Gastroesophageal sphincter (tissue), 4 donors: Measurements from ENCODE around the gene C4orf50. TPM values are rescaled to one million over a fixed set of nuclear protein-coding genes. Genes with fewer than 3 reads are reported as not detected.

Source experiments
- ATAC-seq: fragments of 150-250 bp; one replicate; pipeline ENCODE4 v1.9.1; 2016; ENCODE audit warnings: mild to moderate bottlenecking, moderate library complexity
- H3K27ac ChIP-seq, 4 donors: fragments of 200-600 bp; sonication (generic) in 3 of 4; 1 replicate in 3 of 4; 2 replicates in 1 of 4; pipeline ENCODE4 v1.5.1; 2016 to 2019
- H3K27me3 ChIP-seq: fragments of 200-600 bp; sonication (generic); one replicate; pipeline ENCODE4 v1.5.1; 2019
- H3K36me3 ChIP-seq, 2 donors: fragments of 200-600 bp; sonication (generic); one replicate each; pipeline ENCODE4 v1.5.1; 2019; ENCODE audit warnings: control low read depth in 1 of 2
- H3K4me1 ChIP-seq, 3 donors: fragments of 200-600 bp; sonication (generic); 1 replicate in 2 of 3; 2 replicates in 1 of 3; pipeline ENCODE4 v1.5.1; 2016 to 2019; ENCODE audit warnings: control low read depth in 2 of 3
- H3K4me3 ChIP-seq, 2 donors: fragments of 200-600 bp; sonication (generic); one replicate each; pipeline ENCODE4 v1.5.1; 2019; ENCODE audit warnings: mild to moderate bottlenecking in 1 of 2, moderate library complexity in 1 of 2
- H3K9me3 ChIP-seq, 3 donors: fragments of 200-600 bp; sonication (generic); one replicate each; pipeline ENCODE4 v1.5.1; 2017 to 2019; ENCODE audit warnings: control low read depth in 2 of 3
- EP300 ChIP-seq: sonication (generic); formaldehyde crosslinking; IDR thresholded peaks from one replicate; pipeline ENCODE4 v1.6.1; 2017; ENCODE audit warnings: antibody characterized with exemption, mild to moderate bottlenecking
- POLR2A ChIP-seq, 2 donors: fragments of 450-650 bp; IDR thresholded peaks; one replicate each; pipeline ENCODE4 v1.6.1; 2017; ENCODE audit warnings: antibody characterized with exemption in 2 of 2, mild to moderate bottlenecking in 2 of 2, moderate library complexity in 1 of 2
- POLR2AphosphoS5 ChIP-seq: sonication (generic); formaldehyde crosslinking; IDR thresholded peaks from one replicate; pipeline ENCODE4 v1.6.1; 2017; ENCODE audit warnings: antibody characterized with exemption
- WGBS, 2 donors: methylation state at CpG; one replicate each; pipeline ENCODE4 v1.1.5; 2018; ENCODE audit warnings: low coverage in 1 of 2; 5-methylcytosine and 5-hydroxymethylcytosine counted together
- total RNA-seq, 4 donors: library from RNA; depleted of rRNA; stranded (reverse); fragments of >200 nt; gene quantifications; one replicate each; pipeline ENCODE4 v1.1.0, GENCODE V29; 2016
- TF ChIP-seq, protein P1 (sequence below), 4 experiments: fragments of 200-600 bp in 2 of 4; fragments of 450-650 bp in 2 of 4; sonication (generic) in 1 of 4; IDR thresholded peaks; one replicate each; pipeline ENCODE4 v1.5.1; 2017 to 2019; ENCODE audit warnings: antibody characterized with exemption in 4 of 4, mild to moderate bottlenecking in 2 of 4, moderate library complexity in 2 of 4

The C4orf50 gene
- total RNA-seq, 4 donors from 2014 or later = under 0.01 to 0.25 (median 0.12) TPM

DNA sequence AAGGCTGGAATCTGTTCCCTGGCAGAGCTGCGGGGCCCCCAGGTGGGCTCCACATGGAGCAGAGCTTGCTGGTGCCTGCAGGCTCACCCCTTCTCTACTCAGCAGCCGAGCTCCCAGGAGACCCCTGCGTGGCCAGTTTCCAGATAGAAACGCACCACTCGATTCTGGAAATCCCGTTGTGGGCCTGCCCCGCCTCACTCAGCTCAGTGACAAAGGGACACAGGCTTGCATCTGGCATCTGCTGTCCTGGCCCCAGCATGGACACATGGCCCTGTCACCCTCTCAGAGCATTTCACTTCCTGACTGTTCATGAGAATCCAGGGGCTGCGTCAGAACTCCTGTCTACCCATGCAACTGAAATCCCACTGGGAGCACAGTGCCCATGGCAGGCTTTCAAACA, 20.5 kb upstream of the C4orf50 start:
- H3K36me3 ChIP-seq = no peaks in the 10 kb centered on the region
- TF ChIP-seq, protein P1, sequence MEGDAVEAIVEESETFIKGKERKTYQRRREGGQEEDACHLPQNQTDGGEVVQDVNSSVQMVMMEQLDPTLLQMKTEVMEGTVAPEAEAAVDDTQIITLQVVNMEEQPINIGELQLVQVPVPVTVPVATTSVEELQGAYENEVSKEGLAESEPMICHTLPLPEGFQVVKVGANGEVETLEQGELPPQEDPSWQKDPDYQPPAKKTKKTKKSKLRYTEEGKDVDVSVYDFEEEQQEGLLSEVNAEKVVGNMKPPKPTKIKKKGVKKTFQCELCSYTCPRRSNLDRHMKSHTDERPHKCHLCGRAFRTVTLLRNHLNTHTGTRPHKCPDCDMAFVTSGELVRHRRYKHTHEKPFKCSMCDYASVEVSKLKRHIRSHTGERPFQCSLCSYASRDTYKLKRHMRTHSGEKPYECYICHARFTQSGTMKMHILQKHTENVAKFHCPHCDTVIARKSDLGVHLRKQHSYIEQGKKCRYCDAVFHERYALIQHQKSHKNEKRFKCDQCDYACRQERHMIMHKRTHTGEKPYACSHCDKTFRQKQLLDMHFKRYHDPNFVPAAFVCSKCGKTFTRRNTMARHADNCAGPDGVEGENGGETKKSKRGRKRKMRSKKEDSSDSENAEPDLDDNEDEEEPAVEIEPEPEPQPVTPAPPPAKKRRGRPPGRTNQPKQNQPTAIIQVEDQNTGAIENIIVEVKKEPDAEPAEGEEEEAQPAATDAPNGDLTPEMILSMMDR (IDR thresholded peaks at IDR 0.05) = no peak
- TF ChIP-seq EP300 (no peak), POLR2AphosphoS5 (no peak), POLR2A (IDR thresholded peaks at IDR 0.05) (no peak)
- ATAC-seq = no peak
- H3K4me3 ChIP-seq = no peak overlapping the region
- H3K9me3 ChIP-seq = no peaks in the 10 kb centered on the region
- no peaks in the 10 kb centered on the region for H3K4me1 ChIP-seq
- WGBS, 2 donors = 73% methylated on average over 4 of the region's 8 CpGs; no CpG with 5 or more reads in 1 of the 2 donors
- H3K27ac ChIP-seq = no peak overlapping the region
- peaks cover 23% of the 10 kb centered on the region for H3K27me3 ChIP-seq

DNA sequence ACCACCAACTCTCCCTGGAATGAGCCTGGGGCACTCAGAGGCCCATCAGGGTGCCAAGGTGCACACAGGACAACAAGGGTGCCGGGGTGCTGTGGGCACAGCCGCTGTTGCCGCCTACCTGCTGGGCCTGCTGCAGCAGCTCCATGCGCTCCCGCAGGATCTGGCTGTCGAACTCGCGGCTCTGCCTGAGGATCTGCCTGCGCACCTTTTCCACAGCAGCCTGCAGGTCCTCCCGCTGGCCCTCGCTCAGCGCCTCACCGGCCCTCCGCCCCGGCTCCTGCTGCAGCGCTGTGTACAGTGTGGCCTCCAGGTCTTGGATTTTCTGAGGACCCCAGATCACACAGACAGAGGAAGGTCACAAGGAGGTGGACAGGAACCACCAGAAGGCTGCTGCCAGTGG, 17.6 kb upstream of the C4orf50 start:
- Histone ChIP-seq H3K27ac (no peak overlapping the region), H3K9me3 (no peaks in the 10 kb centered on the region), H3K27me3 (no peaks in the 10 kb centered on the region), H3K4me1 (peaks cover 0 to 18% (median 0%) of the 10 kb centered on the region in 3 donors), H3K36me3 (no peaks in the 10 kb centered on the region), H3K4me3 (no peak overlapping the region)
- no peak for TF ChIP-seq POLR2A (IDR thresholded peaks at IDR 0.05)
- TF ChIP-seq POLR2AphosphoS5 = no peak
- TF ChIP-seq, protein P1 (IDR thresholded peaks at IDR 0.05) = no peak
- no peak for TF ChIP-seq EP300
- WGBS, 2 donors = no CpG with 5 or more reads among the region's 16 CpGs
- no peak for ATAC-seq

DNA sequence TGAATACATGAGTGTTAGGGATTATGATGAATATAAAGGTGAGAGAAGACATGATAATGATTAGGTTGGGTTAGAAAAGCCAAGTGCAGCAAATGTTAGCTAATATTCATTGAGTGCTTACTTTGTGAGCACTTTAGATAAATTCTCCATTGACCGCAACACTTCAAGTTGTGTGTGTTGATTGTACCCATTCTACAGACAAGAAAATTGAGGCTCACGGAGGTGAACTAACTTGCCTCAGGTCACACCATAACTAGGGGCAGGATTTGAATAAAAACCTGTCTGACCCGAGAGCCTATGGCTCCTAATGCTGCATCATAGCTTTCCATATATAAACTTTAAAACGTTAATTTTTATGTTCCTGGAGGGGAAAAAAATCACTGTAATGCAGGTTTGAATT, 15.2 kb upstream of the C4orf50 start:
- ATAC-seq = no peak
- Histone ChIP-seq H3K27ac (no peak overlapping the region), H3K9me3 (no peaks in the 10 kb centered on the region), H3K4me1 (peaks cover 0 to 18% (median 0%) of the 10 kb centered on the region in 3 donors), H3K36me3 (no peaks in the 10 kb centered on the region), H3K4me3 (no peak overlapping the region), H3K27me3 (peaks cover 5% of the 10 kb centered on the region)
- TF ChIP-seq, protein P1 (IDR thresholded peaks at IDR 0.05) = no peak
- TF ChIP-seq POLR2A (IDR thresholded peaks at IDR 0.05) (no peak), EP300 (no peak), POLR2AphosphoS5 (no peak)
- WGBS, 2 donors = 55 to 85% methylated on average over 4 of the region's 4 CpGs

DNA sequence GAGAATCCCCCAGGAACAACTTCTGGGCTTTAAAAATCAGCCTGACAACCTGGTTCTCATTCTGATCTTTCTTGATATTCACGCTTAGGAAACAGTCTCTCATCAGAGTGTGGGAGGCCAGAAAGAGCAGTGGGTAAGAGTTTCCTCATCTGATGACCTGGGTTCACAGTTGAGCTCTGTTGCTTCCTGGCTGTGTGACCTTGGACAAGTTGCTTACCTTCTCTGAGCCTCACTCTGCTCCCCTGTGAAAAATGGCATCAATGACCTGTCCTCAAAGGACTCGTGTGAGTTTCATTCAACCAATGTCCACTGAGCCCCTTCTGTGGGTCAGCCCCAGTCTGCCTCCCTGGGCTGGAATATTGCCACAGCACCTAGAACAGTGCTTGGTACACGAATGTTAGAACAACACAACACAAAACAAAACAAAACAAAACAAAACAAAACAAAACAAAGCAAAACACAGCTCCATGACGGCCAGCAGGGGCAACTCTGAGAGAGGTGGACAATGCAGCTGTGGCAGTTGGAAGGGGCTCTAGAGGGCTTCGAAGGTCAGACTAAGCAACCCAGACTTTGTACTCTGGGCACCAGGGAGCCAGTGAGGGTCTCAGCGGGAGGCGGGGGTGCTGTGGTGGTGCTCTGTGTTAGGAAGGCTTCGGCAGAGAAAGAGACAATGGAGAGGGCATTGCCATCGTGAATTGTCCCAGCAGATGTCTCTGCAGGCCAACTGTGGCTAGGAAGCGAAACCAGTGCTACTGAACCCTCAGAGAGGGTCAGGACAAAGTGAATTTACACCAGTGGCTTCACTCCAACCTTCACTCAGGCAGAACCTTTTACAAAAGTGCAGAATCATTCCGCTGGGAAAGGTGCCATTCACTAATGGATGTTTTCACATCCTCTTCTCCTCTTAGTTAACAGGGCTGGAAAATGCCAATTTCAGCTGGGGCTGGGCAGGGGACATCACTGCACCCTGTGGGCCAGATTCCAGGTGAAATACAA, 14.3 kb upstream of the C4orf50 start:
- TF ChIP-seq POLR2AphosphoS5 (peak; percentile 12), POLR2A (IDR thresholded peaks at IDR 0.05) (no peak)
- TF ChIP-seq, protein P1 (IDR thresholded peaks at IDR 0.05) = peak in 2 of 4 experiments; percentile 5 to 15
- H3K27me3 ChIP-seq = peaks cover 11% of the 10 kb centered on the region
- H3K4me1 ChIP-seq = peaks cover 0 to 18% (median 0%) of the 10 kb centered on the region in 3 donors
- H3K27ac ChIP-seq = no peak overlapping the region
- ATAC-seq = peak; percentile 34
- no peak overlapping the region for H3K4me3 ChIP-seq
- no peaks in the 10 kb centered on the region for H3K9me3 ChIP-seq
- no peaks in the 10 kb centered on the region for H3K36me3 ChIP-seq
- WGBS, 2 donors = 66 to 83% methylated on average over 1 to 8 of the region's 11 CpGs
